OCI-M2 (cell line): ENCODE results near the gene PA2G4.
"Not testable (repeated sequence)": the region's sequence is repeated elsewhere in the genome, so short reads cannot be mapped to it uniquely, and the experiment has no call there.

Experiments used
- DNase-seq: peaks from one replicate; lab custom pipeline; 2025; ENCODE audit not compliant: unreplicated experiment; lab: John Stamatoyannopoulos, UW

Gene PA2G4

DNA sequence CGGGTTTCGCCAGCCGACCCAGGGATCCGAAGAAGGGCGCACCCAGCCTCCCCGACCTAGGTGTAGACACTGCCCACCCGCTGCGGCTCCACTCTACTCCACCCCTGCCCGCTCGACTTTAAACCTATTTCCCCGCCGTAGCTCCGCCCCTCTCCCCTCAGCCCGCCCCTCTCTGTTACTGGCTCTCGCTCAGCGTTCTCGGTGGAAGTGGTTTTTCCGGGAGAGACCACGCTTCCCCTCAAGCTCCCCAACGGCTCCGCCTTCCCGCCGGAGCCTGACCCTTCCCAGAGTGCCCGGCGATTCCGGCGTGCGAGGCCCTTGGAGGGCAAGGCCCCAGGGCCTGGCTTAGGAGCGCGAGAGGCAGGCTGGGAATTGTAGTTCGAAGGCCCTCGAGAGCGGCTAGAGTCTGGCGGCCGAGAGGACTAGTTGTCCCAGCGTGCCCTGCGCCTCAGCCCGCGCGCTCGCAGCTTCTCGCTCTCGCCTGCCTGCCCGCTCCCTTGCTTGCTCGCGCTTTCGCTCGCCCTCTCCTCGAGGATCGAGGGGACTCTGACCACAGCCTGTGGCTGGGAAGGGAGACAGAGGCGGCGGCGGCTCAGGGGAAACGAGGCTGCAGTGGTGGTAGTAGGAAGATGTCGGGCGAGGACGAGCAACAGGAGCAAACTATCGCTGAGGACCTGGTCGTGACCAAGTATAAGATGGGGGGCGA, at the start of gene PA2G4:
Gene PA2G4, plus strand, starts transcription at position 451 of the 706 bp plus-strand sequence. Its CDS starts 179 bp downstream, at position 630.
- peak; percentile 87 for DNase-seq

DNA sequence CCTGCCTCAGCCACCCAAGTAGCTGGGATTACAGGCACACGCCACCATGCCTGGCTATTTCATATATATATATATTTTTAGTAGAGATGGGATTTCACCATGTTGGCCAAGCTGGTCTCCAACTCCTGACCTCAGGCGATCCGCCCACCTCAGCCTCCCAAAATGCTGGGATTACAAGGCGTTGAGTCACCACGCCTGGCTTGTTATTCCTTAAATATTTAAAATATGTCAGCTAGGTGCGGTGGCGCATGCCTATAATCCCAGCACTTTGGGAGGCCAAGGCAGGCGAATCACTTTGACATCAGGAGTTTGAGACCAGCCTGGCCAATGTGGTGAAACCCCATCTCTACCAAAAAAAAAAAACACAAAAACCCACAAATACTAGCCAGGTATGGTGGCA, 44.4 kb upstream of the PA2G4 start:
- DNase-seq, result not testable (repeated sequence)

DNA sequence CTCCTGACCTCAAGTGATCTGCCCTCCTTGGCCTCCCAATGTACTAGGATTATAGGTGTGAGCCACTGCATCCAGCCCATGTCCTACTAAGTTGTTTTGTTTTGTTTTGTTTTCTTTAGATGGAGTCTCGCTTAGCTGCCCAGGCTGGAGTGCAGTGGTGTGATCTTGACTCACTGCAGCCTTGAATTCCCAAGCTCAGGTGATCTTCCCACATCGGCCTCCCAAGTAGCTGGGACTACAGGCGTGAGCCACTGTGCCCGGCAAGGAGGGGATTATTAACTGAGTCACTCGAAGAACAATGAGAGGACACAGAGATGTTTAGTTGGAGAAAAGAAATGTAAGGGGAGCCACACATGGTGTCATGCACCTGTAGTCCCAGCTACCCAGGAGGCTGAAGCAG, 42.4 kb upstream of the PA2G4 start:
- no peak for DNase-seq

DNA sequence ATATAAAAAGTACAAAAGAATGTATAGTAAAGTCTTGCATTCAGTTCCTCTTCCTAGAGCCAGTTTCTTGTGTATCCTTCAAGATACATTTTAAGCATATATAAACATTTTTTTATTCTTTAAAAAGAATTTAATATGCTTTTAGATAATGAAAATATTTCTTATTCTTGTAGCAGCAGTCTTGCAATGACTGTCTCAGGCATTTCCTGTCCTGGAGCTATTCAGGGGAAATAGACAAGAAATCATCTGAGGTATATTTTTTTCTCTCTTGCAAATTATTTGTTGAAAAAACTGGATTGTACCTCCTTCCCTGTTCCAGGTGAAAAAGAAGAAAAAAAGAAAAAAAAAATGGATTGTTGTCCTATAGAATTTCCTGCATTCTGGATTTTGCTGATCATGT, 41.4 kb upstream of the PA2G4 start:
- no peak for DNase-seq

DNA sequence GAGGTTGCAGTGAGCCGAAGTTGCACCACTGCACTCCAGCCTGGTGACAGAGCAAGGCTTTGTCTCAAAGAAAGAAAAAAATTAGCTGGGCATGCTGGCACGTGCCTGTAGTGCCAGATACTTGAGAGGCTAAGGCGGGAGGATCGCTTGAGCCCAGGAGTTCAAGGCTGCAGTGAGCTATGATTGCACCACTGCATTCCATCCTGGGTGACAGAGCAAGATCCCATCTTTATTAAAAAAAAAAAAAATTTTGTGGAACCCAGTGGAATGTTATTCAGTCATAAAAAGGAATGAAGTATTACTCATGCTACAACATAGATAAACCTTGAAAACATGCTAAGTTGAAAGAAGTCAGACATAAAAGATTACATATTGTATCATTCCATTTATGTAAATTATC, 32.7 kb upstream of the PA2G4 start:
- no peak for DNase-seq

DNA sequence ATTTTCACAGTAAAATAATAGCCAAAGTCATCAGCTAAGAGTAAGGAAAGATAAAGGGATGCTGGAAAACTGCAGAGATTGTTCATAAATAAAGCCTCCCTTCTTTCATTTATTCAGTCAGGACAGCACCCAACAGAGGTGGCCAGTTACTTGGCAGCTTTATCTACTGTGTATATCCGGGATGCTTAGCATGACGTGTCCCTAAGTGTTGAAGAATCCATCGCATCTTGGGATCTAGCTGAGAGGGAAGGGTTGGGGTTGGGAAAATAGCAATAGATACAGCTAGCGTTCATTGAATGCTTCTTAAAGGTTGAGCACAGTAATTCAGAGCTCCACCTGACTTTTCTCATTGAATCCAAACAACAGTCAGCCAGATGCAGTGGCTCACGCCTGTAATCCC, 30.0 kb upstream of the PA2G4 start:
- no peak for DNase-seq

DNA sequence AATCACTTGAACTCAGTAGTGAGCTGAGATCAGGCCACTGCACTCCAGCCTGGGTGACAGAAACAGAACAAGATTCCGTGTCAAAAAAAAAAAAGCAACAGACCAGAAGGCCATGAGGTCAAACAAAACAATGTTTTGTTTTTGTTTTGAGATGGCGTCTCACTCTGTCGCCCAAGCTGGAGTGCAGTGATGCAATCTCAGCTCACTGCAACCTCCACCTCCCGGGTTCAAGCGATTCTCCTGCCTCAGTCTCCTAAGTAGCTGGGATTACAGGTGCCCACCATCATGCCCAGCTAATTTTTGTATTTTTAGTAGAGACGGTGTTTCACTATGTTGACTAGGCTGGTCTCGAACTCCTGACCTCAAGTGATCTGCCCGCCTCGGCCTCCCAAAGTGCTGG, 26.4 kb upstream of the PA2G4 start:
- DNase-seq, result not testable (repeated sequence)

DNA sequence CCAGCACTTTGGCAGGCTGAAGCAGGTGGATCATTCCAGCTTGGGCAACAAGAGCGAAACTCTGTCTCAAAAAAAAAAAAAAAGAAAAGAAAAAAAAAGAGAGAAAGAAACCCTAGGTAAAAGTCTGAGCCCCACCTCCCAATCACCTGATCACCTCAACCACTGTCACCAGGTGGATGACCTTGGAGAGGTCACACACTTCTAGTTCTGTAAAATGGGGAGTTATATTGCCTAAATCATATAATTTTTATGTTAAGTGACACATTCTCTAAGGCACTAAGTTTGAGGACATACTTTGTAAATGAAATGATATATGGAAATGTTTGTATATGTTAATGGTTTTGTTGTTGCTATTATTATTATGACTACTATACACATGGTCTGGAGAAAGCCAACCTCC, 25.9 kb upstream of the PA2G4 start:
- DNase-seq, result no peak

DNA sequence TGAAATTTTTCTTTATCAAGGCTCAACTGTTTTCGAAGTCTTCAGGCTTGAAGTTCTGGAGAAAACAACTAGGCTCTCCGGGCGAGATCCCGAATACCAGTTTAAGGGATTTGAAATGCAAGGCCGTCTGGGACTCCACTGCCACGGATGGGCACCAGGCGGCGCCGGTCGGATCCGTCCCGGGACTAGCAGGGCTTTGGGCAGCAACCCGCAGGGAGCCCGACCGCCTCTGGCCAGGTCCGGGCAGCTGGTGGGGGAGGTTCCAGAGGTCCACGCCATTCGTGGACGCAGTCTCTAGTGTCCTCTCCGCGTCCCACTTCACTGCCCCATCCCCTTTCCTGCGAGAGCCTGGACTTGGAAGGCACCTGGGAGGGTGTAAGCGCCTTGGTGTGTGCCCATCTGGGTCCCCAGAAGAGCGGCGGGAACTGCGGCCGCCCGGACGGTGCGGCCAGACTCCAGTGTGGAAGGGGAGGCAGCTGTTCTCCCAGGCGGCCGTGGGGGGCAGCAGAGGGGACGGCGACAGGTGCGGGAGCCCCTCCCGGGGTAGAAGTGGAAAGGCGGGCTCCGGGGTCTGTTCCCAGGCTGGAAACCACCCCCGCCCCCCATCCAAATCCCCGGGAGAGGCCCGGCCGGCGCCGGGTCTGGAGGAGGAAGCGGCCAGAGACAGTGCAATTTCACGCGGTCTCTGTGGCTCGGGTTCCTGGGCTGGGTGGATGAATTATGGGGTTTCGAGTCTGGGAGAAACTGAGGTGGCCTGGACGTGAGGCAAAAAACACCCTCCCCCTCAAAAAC, 25.2 kb upstream of the PA2G4 start:
- no peak for DNase-seq

DNA sequence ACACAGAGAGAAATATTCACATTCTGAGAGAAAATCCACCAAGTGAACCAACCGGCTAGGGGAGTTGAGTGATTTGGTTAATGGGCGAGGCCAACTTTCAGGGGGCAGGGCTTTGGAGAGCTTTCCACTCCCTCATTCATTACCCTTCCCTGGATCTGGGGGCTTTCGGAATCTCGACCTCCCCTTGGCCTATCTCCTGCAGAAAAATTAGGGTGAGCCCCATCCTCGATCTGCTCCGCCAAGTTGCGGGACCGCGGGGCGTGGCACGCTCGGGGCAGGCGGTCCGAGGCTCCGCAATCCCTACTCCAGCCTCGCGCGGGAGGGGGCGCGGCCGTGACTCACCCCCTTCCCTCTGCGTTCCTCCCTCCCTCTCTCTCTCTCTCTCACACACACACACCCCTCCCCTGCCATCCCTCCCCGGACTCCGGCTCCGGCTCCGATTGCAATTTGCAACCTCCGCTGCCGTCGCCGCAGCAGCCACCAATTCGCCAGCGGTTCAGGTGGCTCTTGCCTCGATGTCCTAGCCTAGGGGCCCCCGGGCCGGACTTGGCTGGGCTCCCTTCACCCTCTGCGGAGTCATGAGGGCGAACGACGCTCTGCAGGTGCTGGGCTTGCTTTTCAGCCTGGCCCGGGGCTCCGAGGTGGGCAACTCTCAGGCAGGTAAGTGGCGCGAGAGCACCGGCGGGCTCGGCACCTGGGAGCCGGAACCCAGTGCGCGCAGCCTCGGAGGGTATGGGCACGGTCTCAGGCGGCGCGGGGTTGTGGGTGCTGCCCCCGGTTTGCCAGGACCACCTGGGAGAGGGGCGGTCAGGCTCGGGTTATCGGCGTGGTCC, 24.4 kb upstream of the PA2G4 start, which contains the start of gene ERBB3:
Gene ERBB3, plus strand, starts transcription at position 443 of the 833 bp plus-strand sequence. Its CDS starts 136 bp downstream, at position 579.
- DNase-seq, result no peak

DNA sequence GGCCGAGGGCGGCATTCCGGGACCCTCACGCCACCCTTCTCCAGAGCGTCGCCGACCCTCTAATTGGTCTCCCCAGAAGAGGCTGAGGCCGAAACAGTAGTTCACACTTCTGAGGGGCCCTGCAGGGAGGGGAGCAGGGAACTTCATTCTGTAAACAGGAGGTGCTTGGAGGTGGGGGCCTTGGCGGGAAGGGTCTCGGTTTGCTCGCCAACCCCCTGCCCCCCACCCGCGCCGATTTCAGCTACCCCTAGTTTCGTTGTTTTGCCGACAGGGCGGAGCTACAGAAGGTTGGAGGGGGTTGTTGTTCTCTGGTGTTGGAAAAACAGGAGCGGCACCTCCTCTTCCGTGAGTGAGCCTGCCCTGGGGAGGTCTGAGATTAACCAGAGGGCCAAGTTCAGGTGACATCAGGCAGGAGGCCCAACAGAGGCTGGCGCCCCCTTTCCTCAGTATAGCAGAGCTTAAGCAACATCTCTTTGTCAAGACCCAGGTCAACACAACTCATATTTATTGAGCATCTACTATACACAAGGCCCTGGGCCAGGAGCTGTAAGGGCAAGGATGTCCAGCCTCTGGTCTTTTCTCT, 23.7 kb upstream of the PA2G4 start:
- no peak for DNase-seq

DNA sequence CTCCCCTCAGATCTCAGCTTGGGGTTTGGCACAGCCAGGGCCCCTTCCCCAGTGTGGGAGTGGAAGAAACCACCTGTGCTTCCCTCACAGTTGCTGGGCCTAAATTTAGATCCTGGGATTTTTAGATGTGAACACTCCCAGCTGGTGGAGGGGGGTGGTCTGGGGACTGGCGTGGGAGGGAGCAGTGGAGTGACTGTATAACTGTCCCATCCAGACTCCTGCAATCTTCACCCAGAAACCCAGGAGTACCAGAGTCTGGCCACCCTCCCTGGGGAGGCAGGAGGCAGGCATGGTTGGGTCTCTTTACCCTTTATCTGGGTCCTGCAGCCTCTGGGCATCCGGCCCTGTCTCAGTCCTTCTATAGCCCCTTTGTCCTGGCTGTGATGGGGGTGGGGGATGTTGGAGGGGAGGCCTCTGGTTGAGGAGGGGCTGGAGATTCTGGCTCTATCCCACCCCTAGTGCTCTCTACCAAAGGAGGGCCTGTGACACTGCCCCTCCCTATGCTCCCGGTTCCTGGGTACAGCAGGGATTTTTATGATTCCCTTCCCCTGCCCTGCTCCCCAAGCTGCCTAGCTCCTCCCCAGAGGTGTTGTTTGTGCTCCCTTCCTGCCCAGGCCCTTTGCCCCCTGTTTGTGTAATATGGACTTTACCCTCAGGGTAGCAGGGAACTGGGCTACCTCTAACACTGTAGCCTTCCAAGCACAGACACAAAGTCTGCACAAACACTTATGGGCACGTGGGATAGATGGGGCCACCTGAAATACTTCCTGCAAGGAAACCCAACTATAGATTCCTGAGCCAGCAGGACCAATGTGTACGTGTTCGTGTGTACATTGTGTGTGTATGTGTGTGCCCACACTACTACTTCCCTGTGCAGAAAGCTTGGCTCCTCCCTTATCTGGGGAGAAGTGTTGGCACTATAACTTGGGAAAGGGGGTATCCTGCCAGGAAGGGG, 22.7 kb upstream of the PA2G4 start:
- no peak for DNase-seq

DNA sequence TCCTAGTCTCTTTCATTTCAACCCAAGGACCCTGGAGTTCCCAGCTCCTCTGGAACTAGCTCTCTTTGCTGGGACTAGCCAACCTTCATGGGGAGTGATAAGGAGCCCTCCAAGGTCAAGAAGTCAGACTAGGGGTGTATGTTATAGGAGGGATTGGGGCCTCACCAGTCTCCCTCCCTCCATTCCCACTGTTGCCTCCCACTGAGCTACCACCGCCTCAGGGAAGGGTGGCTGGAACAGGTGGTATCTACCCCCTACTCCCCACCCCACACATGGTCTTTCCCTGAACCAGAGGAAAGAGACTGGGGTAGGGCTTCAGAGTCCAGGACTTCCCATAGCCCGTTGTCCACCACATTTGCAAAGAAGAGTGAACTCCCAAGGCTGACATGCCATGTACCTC, 22.0 kb upstream of the PA2G4 start:
- no peak for DNase-seq

DNA sequence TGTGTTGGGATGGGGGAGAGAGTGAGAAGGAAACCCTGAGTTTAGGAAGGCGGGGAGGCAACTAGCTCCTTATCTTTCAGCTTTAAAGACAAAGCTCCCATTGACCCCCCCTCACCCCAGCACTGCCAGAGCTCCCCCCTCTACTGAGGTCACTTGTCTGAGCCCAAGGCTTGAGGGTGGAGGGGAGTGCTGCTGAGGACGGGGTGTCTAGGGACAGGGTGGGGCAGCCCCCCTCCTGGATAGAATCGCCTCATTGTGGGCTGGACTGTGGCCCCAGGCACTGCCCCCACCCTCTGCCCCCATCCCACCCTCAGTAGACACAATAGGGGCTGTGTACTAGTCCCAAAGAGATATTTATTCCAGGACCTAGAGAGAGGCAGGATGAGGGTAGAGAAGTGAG, 21.4 kb upstream of the PA2G4 start:
- DNase-seq, result no peak

DNA sequence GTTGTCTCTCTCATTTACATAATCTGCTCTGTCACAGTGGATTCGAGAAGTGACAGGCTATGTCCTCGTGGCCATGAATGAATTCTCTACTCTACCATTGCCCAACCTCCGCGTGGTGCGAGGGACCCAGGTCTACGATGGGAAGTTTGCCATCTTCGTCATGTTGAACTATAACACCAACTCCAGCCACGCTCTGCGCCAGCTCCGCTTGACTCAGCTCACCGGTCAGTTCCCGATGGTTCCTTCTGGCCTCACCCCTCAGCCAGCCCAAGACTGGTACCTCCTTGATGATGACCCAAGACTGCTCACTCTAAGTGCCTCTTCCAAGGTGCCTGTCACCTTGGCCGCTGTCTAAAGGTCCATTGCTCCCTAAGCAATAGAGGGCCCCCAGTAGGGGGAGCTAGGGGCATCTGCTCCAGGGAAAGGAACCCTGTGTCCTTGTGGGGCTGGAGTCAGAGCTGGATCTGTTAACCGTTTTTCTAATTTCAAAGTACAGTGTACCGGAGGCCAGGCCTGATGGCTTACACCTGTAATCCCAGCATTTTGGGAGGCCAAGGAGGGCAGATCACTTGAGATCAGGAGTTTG, 19.3 kb upstream of the PA2G4 start:
- no peak for DNase-seq

DNA sequence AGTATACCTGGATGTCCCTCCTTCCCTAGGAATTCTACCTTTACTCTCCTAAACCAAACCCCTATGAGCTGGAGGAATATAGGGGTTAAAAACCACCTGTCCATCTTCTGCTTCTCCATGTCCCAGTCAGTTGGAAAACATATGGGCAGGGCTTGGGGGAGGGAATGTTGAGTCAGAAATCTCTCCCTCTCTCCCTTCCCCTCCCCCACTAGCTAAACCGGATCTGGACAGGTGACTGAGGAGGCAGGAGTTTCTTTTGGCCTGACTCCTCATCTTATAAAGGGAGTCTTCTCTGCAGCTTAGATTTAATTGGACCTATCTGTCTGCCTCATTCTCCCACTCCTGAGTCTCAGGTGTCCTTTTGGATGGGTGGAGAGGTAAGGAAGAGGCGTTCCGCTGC, 18.3 kb upstream of the PA2G4 start:
- no peak for DNase-seq

DNA sequence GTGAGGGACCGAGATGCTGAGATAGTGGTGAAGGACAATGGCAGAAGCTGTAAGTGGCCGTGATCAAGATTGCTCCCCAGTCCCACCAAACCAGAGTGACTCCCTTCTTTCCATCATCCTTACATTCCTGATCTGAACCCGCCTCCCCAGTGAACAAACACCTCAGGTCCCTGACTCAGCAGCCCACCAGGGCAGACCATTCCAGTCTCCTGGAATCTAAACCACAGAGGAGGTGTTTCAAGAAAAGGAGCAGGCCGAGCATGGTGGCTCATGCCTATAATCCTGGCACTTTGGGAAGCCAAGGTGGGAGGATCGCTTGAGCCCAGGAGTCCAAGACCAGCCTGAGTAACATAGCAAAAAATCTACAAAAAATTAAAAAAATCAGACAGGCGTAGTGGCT, 17.8 kb upstream of the PA2G4 start:
- no peak for DNase-seq

DNA sequence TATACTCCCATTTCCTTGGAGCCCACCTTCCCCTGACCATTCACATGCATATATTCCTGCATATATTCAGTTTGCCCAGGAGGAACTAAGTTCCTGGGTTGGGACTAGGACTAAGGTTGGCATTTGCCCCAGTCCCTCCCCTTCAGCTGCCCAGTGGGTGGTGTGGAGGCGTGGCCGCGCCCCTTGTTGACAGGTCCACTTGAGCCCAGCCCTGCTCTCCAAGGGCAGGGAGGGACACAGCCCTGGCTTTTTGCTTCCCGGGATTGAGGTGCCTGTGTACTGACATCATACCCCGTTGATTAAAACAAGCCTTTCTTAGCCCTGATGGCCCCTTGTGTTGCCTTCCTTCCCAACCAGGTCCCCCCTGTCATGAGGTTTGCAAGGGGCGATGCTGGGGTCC, 17.1 kb upstream of the PA2G4 start:
- DNase-seq, result no peak

DNA sequence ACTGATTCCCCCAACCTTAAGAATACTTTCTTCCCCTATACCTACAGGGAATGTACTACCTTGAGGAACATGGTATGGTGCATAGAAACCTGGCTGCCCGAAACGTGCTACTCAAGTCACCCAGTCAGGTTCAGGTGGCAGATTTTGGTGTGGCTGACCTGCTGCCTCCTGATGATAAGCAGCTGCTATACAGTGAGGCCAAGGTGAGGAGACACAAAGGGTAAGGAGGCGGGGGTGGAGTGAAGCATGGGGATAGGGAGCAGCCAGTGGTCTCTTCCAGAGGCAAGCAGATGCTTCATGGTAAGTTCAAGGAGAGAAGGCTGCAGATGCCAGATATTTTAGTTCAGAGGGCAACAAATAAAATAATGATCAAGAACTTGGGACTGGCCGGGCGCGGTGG, 6.6 kb upstream of the PA2G4 start:
- DNase-seq, result no peak

DNA sequence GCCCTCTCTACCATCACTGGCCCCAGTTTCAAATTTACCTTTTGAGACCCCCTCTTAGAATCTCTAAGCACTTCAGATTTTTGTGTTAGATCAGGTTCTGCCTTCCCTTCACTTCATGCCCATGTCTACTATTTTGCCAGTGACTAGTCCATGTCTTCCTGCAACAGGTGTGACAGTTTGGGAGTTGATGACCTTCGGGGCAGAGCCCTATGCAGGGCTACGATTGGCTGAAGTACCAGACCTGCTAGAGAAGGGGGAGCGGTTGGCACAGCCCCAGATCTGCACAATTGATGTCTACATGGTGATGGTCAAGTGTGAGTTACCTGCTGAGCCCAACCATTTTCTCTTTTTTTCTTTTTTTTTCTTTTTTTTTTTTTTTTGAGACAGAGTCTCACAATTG, 5.8 kb upstream of the PA2G4 start:
- DNase-seq, result no peak
